Uterus (tissue), 4 donors: ENCODE results near the gene PPP1R2C. TPM values are rescaled to one million over a fixed set of nuclear protein-coding genes. Genes with fewer than 3 reads are reported as not detected.
A peak's percentile ranks its signal among the peaks of the same experiment; 100 is the strongest.

ENCODE experiments used
- DNase-seq, 2 donors: peaks; one replicate each; pipeline ENCODE4 v3.0.0-alpha.2; 2019 to 2020
- H3K27ac ChIP-seq, 2 donors: fragments of 200-600 bp; sonication (generic); 1 replicate in 1 of 2; 2 replicates in 1 of 2; pipeline ENCODE4 v1.5.1; 2016 to 2018
- H3K27me3 ChIP-seq, 2 donors: fragments of 200-600 bp; sonication (generic); one replicate each; pipeline ENCODE4 v1.5.1; 2018 to 2019; ENCODE audit warnings: control low read depth in 1 of 2
- H3K36me3 ChIP-seq, 2 donors: fragments of 200-600 bp; sonication (generic); one replicate each; pipeline ENCODE4 v1.5.1; 2019; ENCODE audit warnings: control low read depth in 1 of 2
- H3K4me1 ChIP-seq, 2 donors: fragments of 200-600 bp; sonication (generic); one replicate each; pipeline ENCODE4 v1.5.1; 2018 to 2019; ENCODE audit warnings: control low read depth in 1 of 2
- H3K4me3 ChIP-seq, 2 donors: fragments of 200-600 bp; sonication (generic); 1 replicate in 1 of 2; 2 replicates in 1 of 2; pipeline ENCODE4 v1.5.1; 2018 to 2019; ENCODE audit warnings: mild to moderate bottlenecking in 1 of 2
- H3K9me3 ChIP-seq, 2 donors: fragments of 200-600 bp; sonication (generic); one replicate each; pipeline ENCODE4 v1.5.1; 2019; ENCODE audit warnings: control low read depth in 1 of 2
- POLR2A ChIP-seq, 2 donors: fragments of 450-650 bp; IDR thresholded peaks; one replicate each; pipeline ENCODE4 v1.6.1; 2016; ENCODE audit warnings: antibody characterized with exemption in 2 of 2, mild to moderate bottlenecking in 1 of 2, moderate library complexity in 1 of 2
- intact Hi-C: fragments of 100-400 bp; cut with DNase I; formaldehyde crosslinking; loops from one replicate; pipeline ENCODE4 v1.15.1; 2023; ENCODE audit warnings: low total_unique reads
- total RNA-seq, 4 donors: library from RNA; depleted of rRNA in 3 of 4; stranded (reverse); fragments of >200 nt in 3 of 4; gene quantifications; one replicate each; pipeline versions ENCODE4 v1.1.0 to v1.2.4, GENCODE V29; 2014 to 2023
- TF ChIP-seq, protein P1 (sequence below), 4 experiments: fragments of 200-600 bp in 2 of 4; fragments of 450-650 bp in 2 of 4; sonication (generic) in 2 of 4; IDR thresholded peaks; one replicate each; pipeline ENCODE4 v1.5.1; 2016 to 2019; ENCODE audit warnings: antibody characterized with exemption in 4 of 4, mild to moderate bottlenecking in 2 of 4, moderate library complexity in 1 of 4
- donor health status: DM: yes; HTN: yes; CAD: no.

Gene PPP1R2C
- total RNA-seq, 4 donors from 2014 or later: not detected

DNA sequence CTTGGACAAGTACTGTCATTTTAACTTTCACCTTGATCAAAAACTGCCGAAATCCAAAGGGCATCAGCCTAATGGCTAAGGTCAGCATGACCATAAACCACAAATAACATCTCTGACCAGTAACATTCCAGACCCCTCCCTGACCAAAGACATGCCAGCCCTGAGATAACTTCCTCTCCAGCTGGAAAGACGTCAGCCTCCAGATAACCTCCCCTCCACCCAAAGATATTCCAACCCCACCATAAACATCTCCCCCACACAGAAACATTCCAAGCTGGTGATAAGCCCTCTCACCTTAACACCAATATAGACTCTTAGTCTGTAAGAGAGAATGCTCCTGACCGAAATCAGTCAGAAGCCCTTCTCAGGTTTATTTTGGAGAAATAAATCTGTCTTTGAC is 7.4 kb downstream of the PPP1R2C start:
- no peak for TF ChIP-seq POLR2A (IDR thresholded peaks at IDR 0.05)
- TF ChIP-seq, protein P1, sequence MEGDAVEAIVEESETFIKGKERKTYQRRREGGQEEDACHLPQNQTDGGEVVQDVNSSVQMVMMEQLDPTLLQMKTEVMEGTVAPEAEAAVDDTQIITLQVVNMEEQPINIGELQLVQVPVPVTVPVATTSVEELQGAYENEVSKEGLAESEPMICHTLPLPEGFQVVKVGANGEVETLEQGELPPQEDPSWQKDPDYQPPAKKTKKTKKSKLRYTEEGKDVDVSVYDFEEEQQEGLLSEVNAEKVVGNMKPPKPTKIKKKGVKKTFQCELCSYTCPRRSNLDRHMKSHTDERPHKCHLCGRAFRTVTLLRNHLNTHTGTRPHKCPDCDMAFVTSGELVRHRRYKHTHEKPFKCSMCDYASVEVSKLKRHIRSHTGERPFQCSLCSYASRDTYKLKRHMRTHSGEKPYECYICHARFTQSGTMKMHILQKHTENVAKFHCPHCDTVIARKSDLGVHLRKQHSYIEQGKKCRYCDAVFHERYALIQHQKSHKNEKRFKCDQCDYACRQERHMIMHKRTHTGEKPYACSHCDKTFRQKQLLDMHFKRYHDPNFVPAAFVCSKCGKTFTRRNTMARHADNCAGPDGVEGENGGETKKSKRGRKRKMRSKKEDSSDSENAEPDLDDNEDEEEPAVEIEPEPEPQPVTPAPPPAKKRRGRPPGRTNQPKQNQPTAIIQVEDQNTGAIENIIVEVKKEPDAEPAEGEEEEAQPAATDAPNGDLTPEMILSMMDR (IDR thresholded peaks at IDR 0.05): no peak
- DNase-seq: no peak
- Histone ChIP-seq H3K4me1 (no peaks in the 10 kb centered on the region), H3K4me3 (no peak overlapping the region), H3K36me3 (no peaks in the 10 kb centered on the region), H3K27me3 (no peaks in the 10 kb centered on the region), H3K9me3 (no peaks in the 10 kb centered on the region), H3K27ac (no peak overlapping the region)
- intact Hi-C loops: no loop called here

DNA sequence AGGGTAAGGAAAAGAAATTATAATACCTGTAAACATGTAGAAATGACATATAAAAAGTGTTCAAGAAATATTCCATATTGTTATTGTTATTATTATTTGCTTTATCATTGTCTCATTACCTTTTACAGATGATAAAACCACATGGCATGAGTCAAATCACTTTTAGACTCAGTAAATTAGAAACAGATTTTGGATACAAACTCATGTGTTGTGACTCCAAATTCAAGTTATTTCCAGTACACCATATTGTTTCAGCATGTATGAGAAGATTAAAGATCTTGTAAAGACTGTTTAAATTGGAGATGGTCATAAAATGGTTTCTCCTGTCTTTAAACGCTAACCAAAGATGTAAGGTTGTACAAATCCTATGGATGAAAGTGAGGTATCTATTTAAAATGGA is 18.1 kb downstream of the PPP1R2C start:
- Histone ChIP-seq H3K4me3 (no peak overlapping the region), H3K27ac (no peak overlapping the region), H3K9me3 (no peaks in the 10 kb centered on the region), H3K4me1 (no peaks in the 10 kb centered on the region), H3K27me3 (peaks cover 0 to 9% of the 10 kb centered on the region in 2 donors), H3K36me3 (no peaks in the 10 kb centered on the region)
- no peak for TF ChIP-seq POLR2A (IDR thresholded peaks at IDR 0.05)
- TF ChIP-seq, protein P1 (IDR thresholded peaks at IDR 0.05): no peak
- DNase-seq: no peak
- intact Hi-C loops: no loop called here

DNA sequence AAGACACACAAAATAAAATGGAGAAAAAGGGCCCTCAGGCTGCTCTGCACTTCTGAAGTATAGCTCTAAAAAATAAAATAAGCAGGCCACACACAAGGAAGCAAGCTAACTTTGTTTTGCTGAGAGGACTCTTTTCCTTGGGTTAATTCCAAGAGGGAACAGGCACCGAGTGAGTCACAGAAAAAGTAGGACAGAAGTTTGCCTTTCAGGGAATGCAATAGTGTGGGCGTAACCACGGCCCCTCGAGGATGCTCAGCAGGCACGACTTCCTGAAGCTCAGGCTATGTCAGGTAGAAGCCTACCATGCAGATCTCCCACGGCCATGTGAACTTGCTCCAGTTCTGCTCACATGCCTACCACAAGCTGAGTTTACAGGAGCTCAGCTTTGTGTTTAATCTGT is 22.1 kb downstream of the PPP1R2C start:
- H3K27ac ChIP-seq: no peak overlapping the region
- intact Hi-C loops: no loop called here
- H3K4me1 ChIP-seq: no peaks in the 10 kb centered on the region
- no peak overlapping the region for H3K4me3 ChIP-seq
- H3K27me3 ChIP-seq: peaks cover 0 to 9% of the 10 kb centered on the region in 2 donors
- peak in 1 of 2 donors; percentile 13 for DNase-seq
- H3K9me3 ChIP-seq: no peaks in the 10 kb centered on the region
- TF ChIP-seq POLR2A (IDR thresholded peaks at IDR 0.05): no peak
- TF ChIP-seq, protein P1 (IDR thresholded peaks at IDR 0.05): no peak
- no peaks in the 10 kb centered on the region for H3K36me3 ChIP-seq

DNA sequence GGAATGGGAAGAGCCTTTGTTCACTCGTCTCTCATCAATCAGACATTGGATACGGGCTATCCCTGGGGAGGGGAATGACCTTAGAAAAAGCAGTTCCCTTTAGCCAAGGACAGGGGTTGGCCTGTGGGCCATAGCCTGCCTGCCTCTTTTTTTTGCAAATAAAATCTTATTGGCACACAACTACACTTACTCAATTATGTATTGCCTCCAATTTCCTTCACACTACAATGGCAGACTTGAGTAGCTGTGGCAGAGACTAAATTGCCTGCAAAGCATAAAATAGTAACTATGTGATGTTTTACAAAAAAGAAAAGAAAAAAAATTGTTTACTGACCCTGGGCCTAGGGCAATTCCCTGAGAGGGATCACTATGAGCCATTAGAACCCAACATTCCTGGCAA is 23.4 kb downstream of the PPP1R2C start:
- intact Hi-C loops: no loop called here
- no peak overlapping the region for H3K4me3 ChIP-seq
- H3K4me1 ChIP-seq: no peaks in the 10 kb centered on the region
- no peaks in the 10 kb centered on the region for H3K9me3 ChIP-seq
- no peak for TF ChIP-seq POLR2A (IDR thresholded peaks at IDR 0.05)
- TF ChIP-seq, protein P1 (IDR thresholded peaks at IDR 0.05): no peak
- peaks cover 0 to 9% of the 10 kb centered on the region in 2 donors for H3K27me3 ChIP-seq
- no peak for DNase-seq
- H3K36me3 ChIP-seq: no peaks in the 10 kb centered on the region
- H3K27ac ChIP-seq: no peak overlapping the region

DNA sequence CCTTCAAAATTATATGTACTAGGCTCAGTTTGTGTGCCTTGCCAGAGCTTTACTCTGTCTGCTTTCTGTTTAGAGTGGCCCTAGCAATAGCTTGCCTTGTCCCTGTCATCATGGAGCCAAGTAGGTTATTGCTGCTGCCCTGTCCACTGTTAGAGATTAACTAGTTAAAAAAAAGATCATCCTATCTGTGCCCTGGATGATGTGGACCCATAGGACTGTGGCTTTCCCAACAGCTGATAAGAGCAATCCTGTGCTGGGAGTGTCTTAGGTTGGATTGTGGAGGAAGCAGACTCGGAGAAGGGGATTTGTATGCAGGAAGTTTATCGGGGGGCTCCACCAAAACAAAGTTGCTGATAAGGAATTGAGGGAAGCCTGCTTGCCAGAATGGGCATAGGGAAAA is 23.8 kb downstream of the PPP1R2C start:
- Histone ChIP-seq H3K27ac (no peak overlapping the region), H3K36me3 (no peaks in the 10 kb centered on the region), H3K4me3 (no peak overlapping the region), H3K4me1 (no peaks in the 10 kb centered on the region), H3K27me3 (peaks cover 0 to 9% of the 10 kb centered on the region in 2 donors), H3K9me3 (no peaks in the 10 kb centered on the region)
- DNase-seq: no peak
- intact Hi-C loops: no loop called here
- TF ChIP-seq, protein P1 (IDR thresholded peaks at IDR 0.05): no peak
- TF ChIP-seq POLR2A (IDR thresholded peaks at IDR 0.05): no peak
